Stimulated activated CD8-positive, alpha-beta memory T cell treated with anti-CD3 and anti-CD28 coated beads, Interleukin-12 subunit alpha, Interleukin-12 subunit beta, amount 100 ng/mL, for 1 hour (primary cell): Measurements from ENCODE around the gene INHBE.
"Not testable (repeated sequence)": the region's sequence is repeated elsewhere in the genome, so short reads cannot be mapped to it uniquely, and the experiment has no call there.

Experiments used
- DNase-seq: peaks from one replicate; pipeline ENCODE4 v3.0.0-alpha.2; 2020; ENCODE audit warnings: low read depth

The INHBE gene

GRCh38 chr12:57498132-57498502 lies 43.0 kb downstream of the INHBE start:
- DNase-seq, result no peak

- no peak for DNase-seq
Measured at GRCh38 chr12:57498571-57498970, 43.5 kb downstream of the INHBE start.

GRCh38 chr12:57500213-57500612 lies 45.1 kb downstream of the INHBE start:
- no peak for DNase-seq

- not testable (repeated sequence) for DNase-seq
Measured at GRCh38 chr12:57502311-57502969, 47.3 kb downstream of the INHBE start.

- DNase-seq, result not testable (repeated sequence)
Measured at GRCh38 chr12:57506541-57506940, 51.4 kb downstream of the INHBE start.
